Prostate gland (tissue), 2 donors: ENCODE measurements around the gene GNG8. TPM values are rescaled to one million over a fixed set of nuclear protein-coding genes. Genes with fewer than 3 reads are reported as not detected.

Experiments used
- DNase-seq: peaks from one replicate; pipeline ENCODE4 v3.0.0-alpha.2; 2019; ENCODE audit warnings: low spot score
- H3K27ac ChIP-seq, 2 donors: fragments of 200-600 bp; sonication (generic); 2 replicates each; pipeline ENCODE4 v1.5.1; 2017 to 2019
- H3K27me3 ChIP-seq: fragments of 200-600 bp; sonication (generic); replicated peaks from 2 replicates; pipeline ENCODE4 v1.5.1; 2019; ENCODE audit not compliant: insufficient read depth
- H3K36me3 ChIP-seq, 2 donors: fragments of 200-600 bp; sonication (generic); 1 replicate in 1 of 2; 2 replicates in 1 of 2; pipeline versions ENCODE4 v1.5.1 to v1.8.1; 2017 to 2019
- H3K4me1 ChIP-seq: fragments of 200-600 bp; sonication (generic); replicated peaks from 2 replicates; pipeline ENCODE4 v1.5.1; 2019
- H3K4me3 ChIP-seq, 2 donors: fragments of 200-600 bp; sonication (generic); 2 replicates each; pipeline ENCODE4 v1.5.1; 2017 to 2019
- H3K9me3 ChIP-seq: fragments of 200-600 bp; sonication (generic); 2 replicates; pipeline ENCODE4 v1.5.1; 2017
- POLR2A ChIP-seq: fragments of 450-650 bp; IDR thresholded peaks from one replicate; pipeline ENCODE4 v1.6.1; 2016; ENCODE audit warnings: antibody characterized with exemption, mild to moderate bottlenecking
- POLR2AphosphoS5 ChIP-seq: sonication (generic); formaldehyde crosslinking; IDR thresholded peaks from one replicate; pipeline ENCODE4 v1.6.1; 2017; ENCODE audit warnings: antibody characterized with exemption
- WGBS: methylation state at CpG from one replicate; pipeline ENCODE4 v1.1.5; 2018; 5-methylcytosine and 5-hydroxymethylcytosine counted together
- intact Hi-C: fragments of 100-400 bp; cut with DNase I; formaldehyde crosslinking; loops from one replicate; pipeline ENCODE4 v1.14.2; 2022
- total RNA-seq, 2 donors: library from RNA; depleted of rRNA; stranded (reverse); fragments of >200 nt; gene quantifications; one replicate each; pipeline ENCODE4 v1.1.0, GENCODE V29; 2016
- TF ChIP-seq, protein P1 (sequence below), 4 experiments: fragments of 200-600 bp in 2 of 4; fragments of 450-650 bp in 2 of 4; sonication (generic) in 2 of 4; IDR thresholded peaks; 1 replicate in 3 of 4; 2 replicates in 1 of 4; pipeline ENCODE4 v1.5.1; 2016 to 2019; ENCODE audit warnings: antibody characterized with exemption in 4 of 4, mild to moderate bottlenecking in 2 of 4, moderate library complexity in 2 of 4

GNG8 gene
- total RNA-seq, 2 donors from 2014 or later: not detected

DNA sequence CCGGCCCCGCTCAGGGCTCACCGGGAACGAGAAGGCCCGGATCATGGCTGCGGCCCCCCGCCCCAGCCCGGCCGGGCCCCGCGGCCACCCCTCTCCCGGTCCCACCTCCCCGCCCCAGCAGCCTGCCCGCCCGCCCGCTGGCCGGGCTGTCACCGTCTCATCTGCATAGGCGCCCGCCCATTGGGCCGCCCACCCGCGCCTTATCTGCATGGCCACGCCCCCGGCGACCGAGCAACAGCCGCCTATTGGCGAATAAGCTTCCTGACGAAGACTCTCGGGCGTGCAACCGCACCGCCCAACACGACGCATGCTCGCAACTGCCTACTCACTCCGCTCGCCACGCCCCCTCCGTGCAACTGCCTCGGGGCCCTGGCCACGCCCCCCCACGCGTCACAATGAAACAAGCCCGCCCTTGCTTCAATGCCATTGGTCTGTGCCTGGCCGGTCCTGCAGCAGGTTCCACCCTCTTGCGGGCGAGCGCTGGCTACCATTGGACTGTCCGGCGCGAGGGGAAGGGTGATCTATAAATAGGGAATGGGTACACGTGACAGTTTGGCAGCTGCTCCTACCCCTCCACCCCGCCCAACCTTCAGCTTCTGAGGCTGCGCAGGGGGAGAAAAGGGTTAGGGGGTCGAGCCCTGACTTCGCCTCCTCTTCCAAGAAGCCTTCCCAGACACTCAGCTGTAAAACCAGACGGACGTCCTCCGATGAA is 25.2 kb upstream of the GNG8 start, which contains the start of gene DACT3:
DACT3 (minus strand) TSS at position 163 of the 712 bp plus-strand sequence; CDS start at position 45, 118 bp downstream.
- H3K27ac ChIP-seq: peak within 1 kb of the TSS; percentile 65 to 74
- intact Hi-C loops: no loop called here
- 0% methylated on average over 36 of the region's 61 CpGs for WGBS

DNA sequence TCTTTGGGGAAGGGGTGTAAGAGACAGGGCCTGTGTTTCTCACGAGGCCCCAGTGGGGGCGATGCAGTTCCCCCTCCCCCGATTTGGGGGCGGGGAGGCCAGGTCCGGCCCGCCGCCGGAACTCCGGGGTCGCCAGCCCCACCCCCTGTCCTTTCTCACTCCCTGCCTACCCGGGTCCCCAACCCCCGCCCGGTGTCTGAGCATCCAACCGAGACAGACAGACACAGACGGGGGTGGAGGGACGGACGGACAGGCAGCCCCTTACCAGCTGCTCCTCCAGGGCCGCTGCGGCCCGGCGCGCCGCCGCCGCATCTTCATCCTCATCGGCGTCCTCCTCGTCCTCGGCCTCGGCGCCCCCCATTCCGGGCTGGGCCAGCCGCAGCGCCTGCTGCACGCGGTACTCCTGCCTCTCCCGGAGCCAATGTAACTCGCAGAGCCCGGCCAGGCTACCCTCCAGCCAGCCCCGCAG is 24.6 kb upstream of the GNG8 start:
- TF ChIP-seq POLR2A (no peak), POLR2AphosphoS5 (no peak)
- TF ChIP-seq, protein P1, sequence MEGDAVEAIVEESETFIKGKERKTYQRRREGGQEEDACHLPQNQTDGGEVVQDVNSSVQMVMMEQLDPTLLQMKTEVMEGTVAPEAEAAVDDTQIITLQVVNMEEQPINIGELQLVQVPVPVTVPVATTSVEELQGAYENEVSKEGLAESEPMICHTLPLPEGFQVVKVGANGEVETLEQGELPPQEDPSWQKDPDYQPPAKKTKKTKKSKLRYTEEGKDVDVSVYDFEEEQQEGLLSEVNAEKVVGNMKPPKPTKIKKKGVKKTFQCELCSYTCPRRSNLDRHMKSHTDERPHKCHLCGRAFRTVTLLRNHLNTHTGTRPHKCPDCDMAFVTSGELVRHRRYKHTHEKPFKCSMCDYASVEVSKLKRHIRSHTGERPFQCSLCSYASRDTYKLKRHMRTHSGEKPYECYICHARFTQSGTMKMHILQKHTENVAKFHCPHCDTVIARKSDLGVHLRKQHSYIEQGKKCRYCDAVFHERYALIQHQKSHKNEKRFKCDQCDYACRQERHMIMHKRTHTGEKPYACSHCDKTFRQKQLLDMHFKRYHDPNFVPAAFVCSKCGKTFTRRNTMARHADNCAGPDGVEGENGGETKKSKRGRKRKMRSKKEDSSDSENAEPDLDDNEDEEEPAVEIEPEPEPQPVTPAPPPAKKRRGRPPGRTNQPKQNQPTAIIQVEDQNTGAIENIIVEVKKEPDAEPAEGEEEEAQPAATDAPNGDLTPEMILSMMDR (IDR thresholded peaks at IDR 0.05): no peak
- H3K36me3 ChIP-seq: no peaks in the 10 kb centered on the region
- intact Hi-C loops: no loop called here
- no peaks in the 10 kb centered on the region for H3K9me3 ChIP-seq
- peaks cover 4% of the 10 kb centered on the region for H3K4me1 ChIP-seq
- under 1% methylated on average over 38 of the region's 40 CpGs for WGBS
- H3K27ac ChIP-seq: peak overlapping the region; percentile 65 to 72
- H3K27me3 ChIP-seq: no peaks in the 10 kb centered on the region
- DNase-seq: no peak
- peak overlapping the region; percentile 48 to 59 for H3K4me3 ChIP-seq

More for the DNA sequence above, 25.2 kb upstream of the GNG8 start, which contains the start of gene DACT3:
- H3K4me3 ChIP-seq: peak within 1 kb of the TSS; percentile 48 to 59
- H3K9me3 ChIP-seq: no peaks in the 10 kb centered on the region
- DNase-seq: peak; percentile 100
- H3K4me1 ChIP-seq: peaks cover 4% of the 10 kb centered on the region
- H3K27me3 ChIP-seq: no peaks in the 10 kb centered on the region
- TF ChIP-seq, protein P1 (IDR thresholded peaks at IDR 0.05): peak; percentile 25 to 65 (median 44)
- peak; percentile 98 for TF ChIP-seq POLR2AphosphoS5
- TF ChIP-seq POLR2A: peak; percentile 25
- no peaks in the 10 kb centered on the region for H3K36me3 ChIP-seq

DNA sequence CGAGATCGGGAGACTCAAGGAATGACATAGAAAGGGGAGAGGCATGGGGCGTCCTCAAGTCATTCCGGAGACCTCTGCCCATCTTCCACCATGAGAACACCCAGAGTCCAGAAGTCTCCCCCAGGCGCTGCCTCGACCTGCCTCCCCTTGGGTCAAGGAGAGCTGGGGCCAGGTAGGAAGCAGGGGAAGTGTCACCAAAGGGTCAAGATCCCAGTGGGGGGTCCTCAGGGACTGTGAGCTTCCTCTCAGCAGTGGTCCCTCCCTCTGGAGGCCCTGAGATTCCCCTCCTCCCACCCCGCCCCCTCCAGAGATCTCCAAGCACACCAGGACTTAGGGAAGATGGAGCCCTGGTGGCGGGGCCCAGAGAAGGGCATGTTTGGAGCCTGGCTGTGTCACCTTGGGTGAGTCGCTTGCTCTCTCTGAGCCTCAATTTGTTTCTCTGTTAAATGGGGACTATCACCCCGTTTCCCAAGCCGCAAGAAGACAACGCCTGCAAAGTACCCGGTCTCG is 24.1 kb upstream of the GNG8 start:
- Histone ChIP-seq H3K4me1 (peaks cover 4% of the 10 kb centered on the region), H3K9me3 (no peaks in the 10 kb centered on the region), H3K36me3 (no peaks in the 10 kb centered on the region), H3K4me3 (peak overlapping the region; percentile 48 to 59), H3K27me3 (no peaks in the 10 kb centered on the region), H3K27ac (peak overlapping the region; percentile 65 to 72)
- intact Hi-C loops: no loop called here
- WGBS: 7% methylated on average over 14 of the region's 14 CpGs
- DNase-seq: no peak
- TF ChIP-seq POLR2A (no peak), POLR2AphosphoS5 (no peak)
- TF ChIP-seq, protein P1 (IDR thresholded peaks at IDR 0.05): no peak

DNA sequence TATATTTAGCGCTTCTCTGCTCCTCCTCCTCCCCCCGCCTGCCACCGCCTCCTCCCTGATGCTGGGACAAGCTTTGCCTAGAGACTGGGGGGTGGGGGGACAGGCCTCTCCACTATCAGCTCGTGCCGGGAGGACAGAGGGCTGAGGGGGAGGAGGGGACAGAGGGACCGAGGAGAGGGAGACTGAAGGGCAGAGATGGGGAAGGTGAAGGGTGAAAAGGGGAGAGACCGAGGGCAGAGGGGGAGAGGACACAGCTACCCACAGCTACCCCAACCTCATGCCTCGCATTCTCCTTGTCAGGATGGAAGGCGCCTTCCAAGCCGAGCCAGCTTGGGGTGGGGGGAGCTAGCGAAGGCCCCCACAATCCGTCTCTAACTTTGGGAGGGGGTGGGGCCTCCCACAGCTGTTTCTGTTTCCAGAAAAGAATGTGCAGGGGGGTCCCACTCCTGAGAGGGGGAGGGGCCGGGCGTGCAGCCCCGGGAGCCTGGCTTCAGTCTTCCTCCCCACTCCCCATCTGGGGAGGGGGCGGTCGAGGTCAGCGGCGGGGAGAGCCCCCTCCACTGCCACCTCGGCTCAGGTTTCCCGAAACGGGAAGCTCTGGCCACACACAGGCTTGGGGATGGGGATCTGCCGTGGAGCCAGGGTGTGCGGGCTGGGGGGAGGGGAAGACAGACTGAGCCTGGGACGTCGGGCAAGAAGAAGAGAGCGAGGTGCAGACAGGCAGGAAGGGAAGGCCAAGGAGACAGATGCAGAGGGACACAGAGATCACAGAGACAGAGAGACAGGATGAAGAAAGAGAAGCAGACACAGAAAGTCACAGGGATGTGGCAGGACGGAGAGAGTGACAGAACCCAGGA is 23.4 kb upstream of the GNG8 start:
- WGBS: 6% methylated on average over 28 of the region's 28 CpGs
- intact Hi-C loops: no loop called here

DNA sequence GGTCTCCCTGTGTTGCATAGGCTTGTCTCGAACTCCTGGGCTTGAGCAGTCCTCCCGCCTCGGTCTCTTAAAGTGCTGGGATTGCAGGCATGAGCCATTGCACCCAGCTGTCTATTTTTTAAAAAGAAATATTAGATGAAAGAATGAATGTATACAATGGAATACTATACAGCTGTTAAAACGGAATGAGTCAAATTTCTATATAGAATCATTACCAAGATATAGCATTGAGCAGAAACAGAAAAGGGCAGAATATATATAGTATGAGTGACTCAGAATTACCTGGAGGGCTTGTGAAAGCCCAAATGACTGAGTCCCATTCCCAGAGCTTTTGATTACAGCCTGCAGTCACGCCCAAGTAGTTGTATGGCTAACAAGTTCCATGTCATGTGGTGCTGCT is 20.5 kb upstream of the GNG8 start:
- Histone ChIP-seq H3K4me3 (no peak overlapping the region), H3K27me3 (no peaks in the 10 kb centered on the region), H3K4me1 (peaks cover 2% of the 10 kb centered on the region), H3K36me3 (no peaks in the 10 kb centered on the region), H3K27ac (no peak overlapping the region), H3K9me3 (no peaks in the 10 kb centered on the region)
- TF ChIP-seq, protein P1 (IDR thresholded peaks at IDR 0.05): no peak
- TF ChIP-seq POLR2A (no peak), POLR2AphosphoS5 (no peak)
- no peak for DNase-seq
- WGBS: 92% methylated on average over 5 of the region's 5 CpGs
- intact Hi-C loops: no loop called here

More for the DNA sequence above, 23.4 kb upstream of the GNG8 start:
- TF ChIP-seq POLR2AphosphoS5: no peak
- peaks cover 4% of the 10 kb centered on the region for H3K4me1 ChIP-seq
- peak overlapping the region; percentile 65 to 72 for H3K27ac ChIP-seq
- H3K27me3 ChIP-seq: no peaks in the 10 kb centered on the region
- H3K36me3 ChIP-seq: no peaks in the 10 kb centered on the region
- no peak for DNase-seq
- H3K9me3 ChIP-seq: no peaks in the 10 kb centered on the region
- H3K4me3 ChIP-seq: peak overlapping the region; percentile 48 to 59
